Right atrium auricular region (tissue), 2 donors: Measurements from ENCODE around the gene TRAP1. TPM values are rescaled to one million over a fixed set of nuclear protein-coding genes. Genes with fewer than 3 reads are reported as not detected.

Source experiments
- DNase-seq: peaks from one replicate; pipeline ENCODE4 v3.0.0-alpha.2; 2019; ENCODE audit warnings: low spot score
- H3K27ac ChIP-seq, 2 donors: fragments of 200-600 bp; sonication (generic); 1 replicate in 1 of 2; 2 replicates in 1 of 2; pipeline ENCODE4 v1.5.1; 2016 to 2019
- H3K27me3 ChIP-seq, 2 donors: fragments of 200-600 bp; sonication (generic); one replicate each; pipeline versions ENCODE4 v1.5.1 to v1.6.0; 2017 to 2019
- H3K36me3 ChIP-seq: fragments of 200-600 bp; sonication (generic); one replicate; pipeline ENCODE4 v1.5.1; 2016
- H3K4me1 ChIP-seq, 2 donors: fragments of 200-600 bp; sonication (generic); one replicate each; pipeline versions ENCODE4 v1.5.1 to v1.6.0; 2017 to 2019
- H3K4me3 ChIP-seq, 2 donors: fragments of 200-600 bp; sonication (generic); 1 replicate in 1 of 2; 2 replicates in 1 of 2; pipeline ENCODE4 v1.5.1; 2017 to 2019; ENCODE audit warnings: mild to moderate bottlenecking in 1 of 2, moderate library complexity in 1 of 2
- H3K9me3 ChIP-seq, 2 donors: fragments of 200-600 bp; sonication (generic); one replicate each; pipeline ENCODE4 v1.5.1; 2019
- total RNA-seq, 2 donors: library from RNA; depleted of rRNA; stranded (reverse); fragments of >200 nt; gene quantifications; one replicate each; pipeline ENCODE4 v1.1.0, GENCODE V29; 2016
- TF ChIP-seq, protein P1 (sequence below), 2 donors: fragments of 200-600 bp; sonication (generic); IDR thresholded peaks; one replicate each; pipeline ENCODE4 v1.5.1; 2019; ENCODE audit warnings: antibody characterized with exemption in 2 of 2

Gene TRAP1
- total RNA-seq, 2 donors from 2014 or later: 67.7 to 86.0 TPM

- H3K27me3 ChIP-seq: no peaks in the 10 kb centered on the region
- H3K27ac ChIP-seq: no peak overlapping the region
- H3K9me3 ChIP-seq: no peaks in the 10 kb centered on the region
- no peaks in the 10 kb centered on the region for H3K4me1 ChIP-seq
- TF ChIP-seq, protein P1, sequence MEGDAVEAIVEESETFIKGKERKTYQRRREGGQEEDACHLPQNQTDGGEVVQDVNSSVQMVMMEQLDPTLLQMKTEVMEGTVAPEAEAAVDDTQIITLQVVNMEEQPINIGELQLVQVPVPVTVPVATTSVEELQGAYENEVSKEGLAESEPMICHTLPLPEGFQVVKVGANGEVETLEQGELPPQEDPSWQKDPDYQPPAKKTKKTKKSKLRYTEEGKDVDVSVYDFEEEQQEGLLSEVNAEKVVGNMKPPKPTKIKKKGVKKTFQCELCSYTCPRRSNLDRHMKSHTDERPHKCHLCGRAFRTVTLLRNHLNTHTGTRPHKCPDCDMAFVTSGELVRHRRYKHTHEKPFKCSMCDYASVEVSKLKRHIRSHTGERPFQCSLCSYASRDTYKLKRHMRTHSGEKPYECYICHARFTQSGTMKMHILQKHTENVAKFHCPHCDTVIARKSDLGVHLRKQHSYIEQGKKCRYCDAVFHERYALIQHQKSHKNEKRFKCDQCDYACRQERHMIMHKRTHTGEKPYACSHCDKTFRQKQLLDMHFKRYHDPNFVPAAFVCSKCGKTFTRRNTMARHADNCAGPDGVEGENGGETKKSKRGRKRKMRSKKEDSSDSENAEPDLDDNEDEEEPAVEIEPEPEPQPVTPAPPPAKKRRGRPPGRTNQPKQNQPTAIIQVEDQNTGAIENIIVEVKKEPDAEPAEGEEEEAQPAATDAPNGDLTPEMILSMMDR (IDR thresholded peaks at IDR 0.05): no peak
- DNase-seq: no peak
- H3K4me3 ChIP-seq: no peak overlapping the region
- H3K36me3 ChIP-seq: peaks cover 70% of the 10 kb centered on the region
Observed at GRCh38 chr16:3674513-3675295, 42.6 kb downstream of the TRAP1 start.

- TF ChIP-seq, protein P1 (IDR thresholded peaks at IDR 0.05): no peak
- Histone ChIP-seq H3K9me3 (no peaks in the 10 kb centered on the region), H3K27ac (no peak overlapping the region), H3K36me3 (peaks cover 65% of the 10 kb centered on the region), H3K4me1 (no peaks in the 10 kb centered on the region), H3K27me3 (no peaks in the 10 kb centered on the region), H3K4me3 (no peak overlapping the region)
- DNase-seq: no peak
Observed at GRCh38 chr16:3673676-3674377, 43.5 kb downstream of the TRAP1 start.

- TF ChIP-seq, protein P1 (IDR thresholded peaks at IDR 0.05): no peak
- peaks cover 65% of the 10 kb centered on the region for H3K36me3 ChIP-seq
Observed at GRCh38 chr16:3673201-3673600, 44.1 kb downstream of the TRAP1 start.

GRCh38 chr16:3672571-3673041, 44.7 kb downstream of the TRAP1 start:
- Histone ChIP-seq H3K27ac (no peak overlapping the region), H3K36me3 (peaks cover 60% of the 10 kb centered on the region), H3K27me3 (no peaks in the 10 kb centered on the region), H3K9me3 (no peaks in the 10 kb centered on the region), H3K4me1 (no peaks in the 10 kb centered on the region), H3K4me3 (no peak overlapping the region)
- DNase-seq: no peak
- TF ChIP-seq, protein P1 (IDR thresholded peaks at IDR 0.05): no peak

More at GRCh38 chr16:3673201-3673600, 44.1 kb downstream of the TRAP1 start:
- Histone ChIP-seq H3K27me3 (no peaks in the 10 kb centered on the region), H3K4me3 (no peak overlapping the region), H3K9me3 (no peaks in the 10 kb centered on the region), H3K4me1 (no peaks in the 10 kb centered on the region), H3K27ac (no peak overlapping the region)
- DNase-seq: no peak

GRCh38 chr16:3671424-3671823, 45.9 kb downstream of the TRAP1 start:
- Histone ChIP-seq H3K4me1 (no peaks in the 10 kb centered on the region), H3K36me3 (peaks cover 60% of the 10 kb centered on the region), H3K4me3 (no peak overlapping the region), H3K9me3 (no peaks in the 10 kb centered on the region), H3K27me3 (no peaks in the 10 kb centered on the region), H3K27ac (no peak overlapping the region)
- no peak for DNase-seq
- TF ChIP-seq, protein P1 (IDR thresholded peaks at IDR 0.05): no peak
